ENCODE results near the gene LANCL2. TPM values are rescaled to one million over a fixed set of nuclear protein-coding genes. Genes with fewer than 3 reads are reported as not detected.

Gene LANCL2
- total and polyA plus RNA-seq, 4 donors, result 6.3 to 14.4 (median 9.9) TPM

GRCh38 chr7:55444786-55445185, 79.6 kb downstream of the LANCL2 start:
- ATAC-seq (ENCODE audit: insufficient read depth, low FRiP score) (no peak), DNase-seq (no peak)
- Histone ChIP-seq H3K27me3 (ENCODE audit: control insufficient read depth in 3 of 3, insufficient read depth in 3 of 3, low read length in 2 of 3) (peaks cover 0 to 2% (median 0%) of the 10 kb centered on the region in 3 donors), H3K9me3 (ENCODE audit: control insufficient read depth in 4 of 4, insufficient read depth in 3 of 4, low read length in 3 of 4) (peaks cover 0 to 6% (median 0%) of the 10 kb centered on the region in 4 donors), H3K9ac (ENCODE audit: insufficient read depth in 1 of 2, low read length in 2 of 2) (no peak overlapping the region), H3K27ac (ENCODE audit: low read depth in 1 of 2, low read length in 1 of 2) (no peak overlapping the region), H3K4me1 (ENCODE audit: control insufficient read depth in 5 of 5, insufficient read depth in 5 of 5, low read length in 5 of 5) (peaks cover 0 to 4% (median 0%) of the 10 kb centered on the region in 5 donors), H3K36me3 (ENCODE audit: control insufficient read depth in 4 of 4, insufficient read depth in 4 of 4, low read length in 4 of 4) (no peaks in the 10 kb centered on the region), H3K4me3 (no peak overlapping the region)
- TF ChIP-seq, protein P1, sequence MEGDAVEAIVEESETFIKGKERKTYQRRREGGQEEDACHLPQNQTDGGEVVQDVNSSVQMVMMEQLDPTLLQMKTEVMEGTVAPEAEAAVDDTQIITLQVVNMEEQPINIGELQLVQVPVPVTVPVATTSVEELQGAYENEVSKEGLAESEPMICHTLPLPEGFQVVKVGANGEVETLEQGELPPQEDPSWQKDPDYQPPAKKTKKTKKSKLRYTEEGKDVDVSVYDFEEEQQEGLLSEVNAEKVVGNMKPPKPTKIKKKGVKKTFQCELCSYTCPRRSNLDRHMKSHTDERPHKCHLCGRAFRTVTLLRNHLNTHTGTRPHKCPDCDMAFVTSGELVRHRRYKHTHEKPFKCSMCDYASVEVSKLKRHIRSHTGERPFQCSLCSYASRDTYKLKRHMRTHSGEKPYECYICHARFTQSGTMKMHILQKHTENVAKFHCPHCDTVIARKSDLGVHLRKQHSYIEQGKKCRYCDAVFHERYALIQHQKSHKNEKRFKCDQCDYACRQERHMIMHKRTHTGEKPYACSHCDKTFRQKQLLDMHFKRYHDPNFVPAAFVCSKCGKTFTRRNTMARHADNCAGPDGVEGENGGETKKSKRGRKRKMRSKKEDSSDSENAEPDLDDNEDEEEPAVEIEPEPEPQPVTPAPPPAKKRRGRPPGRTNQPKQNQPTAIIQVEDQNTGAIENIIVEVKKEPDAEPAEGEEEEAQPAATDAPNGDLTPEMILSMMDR (IDR thresholded peaks at IDR 0.05; ENCODE audit: control extremely low read depth, extremely low read depth), result no peak
- 69 to 70% methylated on average over 1 of the region's 1 CpG for WGBS, 2 donors

DNA sequence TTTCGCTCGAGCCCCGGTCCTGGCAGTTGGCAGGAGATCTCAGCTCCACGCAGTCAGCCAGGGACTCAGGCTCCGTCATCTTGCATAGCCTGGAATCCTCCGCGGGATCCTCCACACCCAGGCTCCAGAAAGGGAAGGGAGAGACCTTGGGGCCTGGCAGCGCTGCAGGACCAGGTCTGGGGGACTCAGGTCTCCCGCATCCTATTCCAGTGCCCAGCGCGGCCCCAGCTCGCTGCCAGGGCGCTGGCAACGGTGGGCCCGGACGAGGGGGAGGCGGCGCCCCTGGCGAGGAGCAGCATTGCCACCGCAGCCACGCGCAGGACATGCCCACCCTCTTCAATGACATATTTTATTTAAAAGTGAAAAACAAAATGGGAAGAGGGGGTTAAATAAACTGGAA, 83.4 kb downstream of the LANCL2 start:
- Histone ChIP-seq H3K36me3 (ENCODE audit: control insufficient read depth in 4 of 4, insufficient read depth in 4 of 4, low read length in 4 of 4) (no peaks in the 10 kb centered on the region), H3K4me3 (no peak overlapping the region), H3K4me1 (ENCODE audit: control insufficient read depth in 5 of 5, insufficient read depth in 5 of 5, low read length in 5 of 5) (no peaks in the 10 kb centered on the region), H3K9ac (ENCODE audit: insufficient read depth in 1 of 2, low read length in 2 of 2) (no peak overlapping the region), H3K27ac (ENCODE audit: low read depth in 1 of 2, low read length in 1 of 2) (no peak overlapping the region), H3K27me3 (ENCODE audit: control insufficient read depth in 3 of 3, insufficient read depth in 3 of 3, low read length in 2 of 3) (peaks cover 0 to 2% (median 0%) of the 10 kb centered on the region in 3 donors), H3K9me3 (ENCODE audit: control insufficient read depth in 4 of 4, insufficient read depth in 3 of 4, low read length in 3 of 4) (peaks cover 0 to 9% (median 0%) of the 10 kb centered on the region in 4 donors)
- DNase-seq, result no peak
- WGBS, 2 donors, result 79 to 85% methylated on average over 22 of the region's 22 CpGs
- no peak for ATAC-seq (ENCODE audit: insufficient read depth, low FRiP score)
- TF ChIP-seq, protein P1 (IDR thresholded peaks at IDR 0.05; ENCODE audit: control extremely low read depth, extremely low read depth), result no peak

- H3K9ac ChIP-seq (ENCODE audit: insufficient read depth in 1 of 2, low read length in 2 of 2), result no peak overlapping the region
- TF ChIP-seq, protein P1 (IDR thresholded peaks at IDR 0.05; ENCODE audit: control extremely low read depth, extremely low read depth), result no peak
- DNase-seq (no peak), ATAC-seq (ENCODE audit: insufficient read depth, low FRiP score) (no peak)
- no peak overlapping the region for H3K27ac ChIP-seq (ENCODE audit: low read depth in 1 of 2, low read length in 1 of 2)
- H3K27me3 ChIP-seq (ENCODE audit: control insufficient read depth in 3 of 3, insufficient read depth in 3 of 3, low read length in 2 of 3), result peaks cover 0 to 2% (median 0%) of the 10 kb centered on the region in 3 donors
- no peaks in the 10 kb centered on the region for H3K36me3 ChIP-seq (ENCODE audit: control insufficient read depth in 4 of 4, insufficient read depth in 4 of 4, low read length in 4 of 4)
- peaks cover 0 to 6% (median 0%) of the 10 kb centered on the region in 4 donors for H3K9me3 ChIP-seq (ENCODE audit: control insufficient read depth in 4 of 4, insufficient read depth in 3 of 4, low read length in 3 of 4)
- no peak overlapping the region for H3K4me3 ChIP-seq
- H3K4me1 ChIP-seq (ENCODE audit: control insufficient read depth in 5 of 5, insufficient read depth in 5 of 5, low read length in 5 of 5), result no peaks in the 10 kb centered on the region
- WGBS, 2 donors, result 46 to 53% methylated on average over 53 to 56 of the region's 56 CpGs
These were observed 84.3 kb downstream of the LANCL2 start for GRCh38 chr7:55449205-55449991.
